Measurements from ENCODE around the gene RPS25.

- TF ChIP-seq CTCF (conservative IDR thresholded peaks at IDR 0.05; ENCODE audit: low read length) (no peak), EZH2phosphoT487 (IDR thresholded peaks at IDR 0.05; ENCODE audit: borderline replicate concordance, low read depth, low read length) (no peak)
These were observed 12.3 kb upstream of the RPS25 start, which contains the start of gene SLC37A4 for GRCh38 chr11:119030329-119031047.

Data from OCI-LY7 (cell line).